Immature natural killer cell (primary cell): ENCODE measurements around the gene ULBP1. TPM values are rescaled to one million over a fixed set of nuclear protein-coding genes. Genes with fewer than 3 reads are reported as not detected.
"Not testable (repeated sequence)": the region's sequence is repeated elsewhere in the genome, so short reads cannot be mapped to it uniquely, and the experiment has no call there.

ENCODE experiments used
- DNase-seq, 3 donors: peaks; one replicate each; pipeline ENCODE4 v3.0.0; 2022; ENCODE audit warnings: mixed read lengths in 1 of 3
- H3K27ac Mint-ChIP-seq, 6 donors: one replicate each; pipeline ENCODE4 v1.8.0; 2020; ENCODE audit warnings: mixed read lengths in 6 of 6, mild to moderate bottlenecking in 5 of 6, inconsistent platforms in 4 of 6, moderate library complexity in 3 of 6
- H3K27me3 Mint-ChIP-seq, 3 donors: one replicate each; pipeline ENCODE4 v1.8.0; 2020 to 2021; ENCODE audit warnings: low read depth in 3 of 3, mild to moderate bottlenecking in 3 of 3, mixed read lengths in 3 of 3, moderate library complexity in 3 of 3, inconsistent platforms in 1 of 3
- H3K36me3 Mint-ChIP-seq, 3 donors: one replicate each; pipeline ENCODE4 v1.8.0; 2020; ENCODE audit warnings: mixed read lengths in 3 of 3, inconsistent platforms in 2 of 3, mild to moderate bottlenecking in 2 of 3
- H3K4me1 Mint-ChIP-seq, 2 donors: one replicate each; pipeline ENCODE4 v1.8.0; 2020; ENCODE audit warnings: inconsistent platforms in 2 of 2, mild to moderate bottlenecking in 2 of 2, mixed read lengths in 2 of 2, moderate library complexity in 1 of 2
- H3K4me3 Mint-ChIP-seq, 5 donors: one replicate each; pipeline ENCODE4 v1.8.0; 2020; ENCODE audit warnings: mild to moderate bottlenecking in 5 of 5, mixed read lengths in 5 of 5, inconsistent platforms in 3 of 5, moderate library complexity in 3 of 5
- H3K9me3 Mint-ChIP-seq, 6 donors: one replicate each; pipeline ENCODE4 v1.8.0; 2020; ENCODE audit warnings: mild to moderate bottlenecking in 6 of 6, mixed read lengths in 6 of 6, inconsistent platforms in 4 of 6, moderate library complexity in 3 of 6
- polyA plus RNA-seq, 3 donors: library from polyadenylated mRNA; unstranded; fragments of 300-500 nt; fragmentation: Illumina TruSeq; gene quantifications; one replicate each; pipeline ENCODE4 v1.2.3, GENCODE V29; 2021

ULBP1 gene
- polyA plus RNA-seq, 3 donors from 2014 or later = not detected

DNA sequence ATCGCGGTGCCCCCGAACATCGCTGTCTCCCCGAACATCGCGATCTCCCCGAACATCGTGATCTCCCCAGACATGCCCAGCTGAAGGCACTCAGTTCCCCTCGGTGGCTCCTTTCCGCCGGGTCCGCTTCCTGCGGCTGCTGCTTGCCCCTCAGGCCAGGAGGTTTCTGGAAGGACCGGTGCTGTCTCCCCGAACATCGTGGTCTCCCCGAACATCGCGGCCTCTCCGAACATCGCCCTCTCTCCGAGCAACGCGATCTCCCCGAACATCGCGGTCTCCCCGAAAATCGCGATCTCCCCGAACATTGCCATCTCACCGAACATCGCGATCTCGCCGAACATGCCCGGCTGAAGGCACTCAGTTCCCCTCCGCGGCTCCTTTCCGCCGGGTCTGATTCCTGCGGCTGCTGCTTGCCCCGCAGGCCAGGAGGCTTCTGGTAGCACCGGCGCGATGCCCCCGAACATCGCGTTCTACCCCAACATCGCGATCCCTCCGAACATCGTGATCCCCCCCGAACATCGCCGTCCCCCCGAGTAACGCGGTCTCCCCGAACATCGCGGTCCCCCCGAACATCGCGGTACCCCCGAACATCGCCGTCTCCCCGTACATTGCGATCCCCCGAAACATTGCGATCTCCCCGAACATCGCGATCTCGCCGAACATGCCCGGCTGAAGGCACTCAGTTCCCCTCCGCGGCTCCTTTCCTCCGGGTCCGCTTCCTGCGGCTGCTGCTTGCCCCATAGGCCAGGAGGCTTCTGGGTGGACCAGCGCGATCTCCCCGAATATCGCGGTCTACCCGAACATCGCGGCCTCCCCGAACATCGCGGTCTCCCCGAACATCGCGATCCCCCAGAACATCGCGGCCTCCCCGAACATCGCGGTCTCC, 808 bp downstream of the ULBP1 start:
- Mint-ChIP-seq H3K4me3 (peak overlapping the region; percentile 87 to 95 (median 92)), H3K4me1 (peaks cover 26 to 29% of the 10 kb centered on the region in 2 donors), H3K9me3 (peaks cover 0 to 2% (median 0%) of the 10 kb centered on the region in 6 donors), H3K36me3 (peaks cover 0 to 2% (median 0%) of the 10 kb centered on the region in 3 donors), H3K27ac (peak overlapping the region in 4 of 6 donors; percentile 67 to 85 (median 80)), H3K27me3 (peaks cover 28 to 67% (median 42%) of the 10 kb centered on the region in 3 donors)
- DNase-seq = peak in 1 of 3 donors; percentile 41

- H3K27ac Mint-ChIP-seq = peak overlapping the region in 1 of 6 donors; percentile 84
- H3K36me3 Mint-ChIP-seq = peaks cover 0 to 2% (median 0%) of the 10 kb centered on the region in 3 donors
- peak in 1 of 3 donors; percentile 28 for DNase-seq
- H3K4me3 Mint-ChIP-seq = peak overlapping the region; percentile 87 to 95 (median 92)
- H3K4me1 Mint-ChIP-seq = peaks cover 26 to 29% of the 10 kb centered on the region in 2 donors
- H3K9me3 Mint-ChIP-seq = peaks cover 0 to 2% (median 0%) of the 10 kb centered on the region in 6 donors
- peaks cover 27 to 59% (median 42%) of the 10 kb centered on the region in 3 donors for H3K27me3 Mint-ChIP-seq
These were observed 1.7 kb downstream of the ULBP1 start for GRCh38 chr6:149965194-149966020.

DNA sequence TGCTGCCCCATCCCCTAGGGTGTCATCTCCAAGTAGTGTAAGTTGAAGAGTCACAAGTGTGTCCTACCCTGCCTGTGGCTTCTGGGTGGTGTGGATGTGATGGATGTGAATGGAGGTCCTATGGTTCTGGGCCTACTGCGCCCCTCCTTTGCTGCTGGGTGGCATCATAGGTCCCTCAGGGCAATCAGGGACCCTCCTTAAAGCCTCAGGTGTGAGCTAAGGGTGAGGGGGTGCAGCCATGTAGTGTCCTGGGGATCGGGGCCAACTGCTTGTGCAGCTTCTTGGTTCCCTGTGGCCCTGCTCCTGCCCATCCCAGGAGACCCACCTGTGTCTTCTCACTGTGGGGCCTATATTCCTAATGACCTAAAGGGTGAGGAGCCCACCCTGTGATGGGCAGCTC, 2.6 kb downstream of the ULBP1 start:
- H3K27ac Mint-ChIP-seq, H3K36me3 Mint-ChIP-seq, H3K9me3 Mint-ChIP-seq, DNase-seq: not testable (repeated sequence)
- peaks cover 26 to 29% of the 10 kb centered on the region in 2 donors for H3K4me1 Mint-ChIP-seq
- H3K4me3 Mint-ChIP-seq = peak overlapping the region in 3 of 5 donors; percentile 51 to 95 (median 89)
- H3K27me3 Mint-ChIP-seq = peaks cover 27 to 53% (median 39%) of the 10 kb centered on the region in 3 donors

GRCh38 chr6:149967591-149967990, 3.8 kb downstream of the ULBP1 start:
- peaks cover 24 to 49% (median 37%) of the 10 kb centered on the region in 3 donors for H3K27me3 Mint-ChIP-seq
- no peak overlapping the region for H3K4me3 Mint-ChIP-seq
- peaks cover 26 to 29% of the 10 kb centered on the region in 2 donors for H3K4me1 Mint-ChIP-seq
- peaks cover 0 to 2% (median 0%) of the 10 kb centered on the region in 3 donors for H3K36me3 Mint-ChIP-seq
- peaks cover 0 to 2% (median 0%) of the 10 kb centered on the region in 6 donors for H3K9me3 Mint-ChIP-seq
- no peak for DNase-seq
- no peak overlapping the region for H3K27ac Mint-ChIP-seq

DNA sequence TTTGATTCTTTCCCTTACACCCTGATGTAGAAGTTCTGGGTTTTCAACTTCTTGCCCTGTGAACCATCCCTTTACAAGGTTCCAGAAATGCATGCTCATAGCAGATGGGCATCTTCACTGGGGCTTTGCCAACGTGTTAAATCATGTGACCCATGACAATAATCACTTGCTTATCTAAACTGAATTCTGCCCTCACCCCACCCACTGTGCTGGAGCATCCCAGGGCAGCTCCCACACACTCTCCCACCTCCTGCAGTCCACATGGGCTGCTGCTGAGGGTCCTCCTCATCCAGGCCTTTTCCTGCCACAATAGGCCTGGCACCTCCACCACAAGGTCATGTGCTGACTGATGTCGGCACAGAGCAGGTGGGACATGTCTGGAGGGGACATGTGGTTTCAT, 4.3 kb downstream of the ULBP1 start:
- peaks cover 25 to 28% of the 10 kb centered on the region in 2 donors for H3K4me1 Mint-ChIP-seq
- H3K4me3 Mint-ChIP-seq, H3K36me3 Mint-ChIP-seq, H3K27ac Mint-ChIP-seq, H3K9me3 Mint-ChIP-seq, DNase-seq: not testable (repeated sequence)
- peaks cover 25 to 49% (median 34%) of the 10 kb centered on the region in 3 donors for H3K27me3 Mint-ChIP-seq

- H3K9me3 Mint-ChIP-seq, H3K4me3 Mint-ChIP-seq, H3K36me3 Mint-ChIP-seq, DNase-seq, H3K27ac Mint-ChIP-seq: not testable (repeated sequence)
- H3K4me1 Mint-ChIP-seq = peaks cover 16 to 20% of the 10 kb centered on the region in 2 donors
- peaks cover 22 to 43% (median 27%) of the 10 kb centered on the region in 3 donors for H3K27me3 Mint-ChIP-seq
These were observed 5.2 kb downstream of the ULBP1 start for GRCh38 chr6:149968909-149969308.

DNA sequence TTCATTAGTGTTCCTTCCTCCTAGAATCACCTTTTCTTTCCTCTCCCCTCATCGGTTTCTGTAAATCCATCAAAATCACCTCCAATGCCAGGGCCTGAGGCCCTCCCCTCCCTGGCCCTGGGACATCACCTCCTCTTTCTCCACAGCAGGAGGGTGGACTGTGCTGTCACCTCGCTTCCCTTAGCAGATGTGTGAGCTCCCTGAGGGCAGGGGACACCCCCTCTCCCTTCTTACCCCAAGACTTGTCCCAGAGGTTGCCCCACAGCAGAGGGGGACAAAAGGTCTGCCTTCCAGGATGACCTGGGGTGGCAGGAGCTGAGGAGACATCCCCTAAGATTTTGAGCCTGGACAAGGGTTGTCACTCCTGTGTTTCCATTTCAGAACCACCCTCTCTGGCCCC, 5.9 kb downstream of the ULBP1 start:
- no peak overlapping the region for H3K4me3 Mint-ChIP-seq
- no peak for DNase-seq
- H3K27ac Mint-ChIP-seq = no peak overlapping the region
- no peaks in the 10 kb centered on the region for H3K9me3 Mint-ChIP-seq
- peaks cover 16 to 41% (median 22%) of the 10 kb centered on the region in 3 donors for H3K27me3 Mint-ChIP-seq
- H3K36me3 Mint-ChIP-seq = peaks cover 0 to under 1% (median 0%) of the 10 kb centered on the region in 3 donors
- peaks cover 9 to 14% of the 10 kb centered on the region in 2 donors for H3K4me1 Mint-ChIP-seq

GRCh38 chr6:149974394-149974793, 10.7 kb downstream of the ULBP1 start:
- not testable (repeated sequence) for H3K27ac Mint-ChIP-seq, H3K4me3 Mint-ChIP-seq, DNase-seq, H3K9me3 Mint-ChIP-seq, H3K36me3 Mint-ChIP-seq, H3K4me1 Mint-ChIP-seq
- H3K27me3 Mint-ChIP-seq = peaks cover 10 to 32% (median 13%) of the 10 kb centered on the region in 3 donors

- Mint-ChIP-seq H3K27me3 (peaks cover 10 to 32% (median 10%) of the 10 kb centered on the region in 3 donors), H3K36me3 (no peaks in the 10 kb centered on the region), H3K9me3 (no peaks in the 10 kb centered on the region), H3K27ac (no peak overlapping the region), H3K4me3 (no peak overlapping the region), H3K4me1 (no peaks in the 10 kb centered on the region)
- no peak for DNase-seq
These were observed 11.1 kb downstream of the ULBP1 start for GRCh38 chr6:149974825-149975224.

DNA sequence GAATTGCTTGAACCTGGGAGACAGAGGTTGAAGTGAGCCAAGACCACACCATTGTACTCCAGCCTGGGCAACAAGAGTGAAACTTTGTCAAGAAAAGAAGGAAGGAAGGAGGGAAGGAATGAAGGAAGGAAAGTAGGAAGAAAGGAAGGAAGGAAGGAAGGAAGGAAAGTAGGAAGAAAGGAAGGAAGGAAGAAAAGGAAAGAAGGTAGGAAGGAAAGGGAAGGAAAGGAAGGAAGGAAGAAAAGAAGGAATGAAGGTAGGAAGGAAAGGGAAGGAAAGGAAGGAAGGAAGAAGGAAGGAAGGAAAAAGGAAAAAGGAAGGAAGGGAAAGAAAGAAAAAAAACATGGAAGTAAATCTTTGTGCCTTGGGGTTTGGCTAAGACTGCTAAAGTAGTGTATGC, 11.7 kb downstream of the ULBP1 start:
- H3K4me3 Mint-ChIP-seq = no peak overlapping the region
- H3K9me3 Mint-ChIP-seq = no peaks in the 10 kb centered on the region
- no peaks in the 10 kb centered on the region for H3K4me1 Mint-ChIP-seq
- H3K27ac Mint-ChIP-seq = no peak overlapping the region
- peaks cover 12 to 32% (median 13%) of the 10 kb centered on the region in 3 donors for H3K27me3 Mint-ChIP-seq
- no peaks in the 10 kb centered on the region for H3K36me3 Mint-ChIP-seq
- no peak for DNase-seq

GRCh38 chr6:149977221-149977620, 13.5 kb downstream of the ULBP1 start:
- Mint-ChIP-seq H3K9me3 (no peaks in the 10 kb centered on the region), H3K4me3 (no peak overlapping the region), H3K27ac (no peak overlapping the region), H3K27me3 (peaks cover 11 to 38% (median 14%) of the 10 kb centered on the region in 3 donors), H3K36me3 (no peaks in the 10 kb centered on the region), H3K4me1 (peaks cover 0 to 7% of the 10 kb centered on the region in 2 donors)
- DNase-seq = no peak

DNA sequence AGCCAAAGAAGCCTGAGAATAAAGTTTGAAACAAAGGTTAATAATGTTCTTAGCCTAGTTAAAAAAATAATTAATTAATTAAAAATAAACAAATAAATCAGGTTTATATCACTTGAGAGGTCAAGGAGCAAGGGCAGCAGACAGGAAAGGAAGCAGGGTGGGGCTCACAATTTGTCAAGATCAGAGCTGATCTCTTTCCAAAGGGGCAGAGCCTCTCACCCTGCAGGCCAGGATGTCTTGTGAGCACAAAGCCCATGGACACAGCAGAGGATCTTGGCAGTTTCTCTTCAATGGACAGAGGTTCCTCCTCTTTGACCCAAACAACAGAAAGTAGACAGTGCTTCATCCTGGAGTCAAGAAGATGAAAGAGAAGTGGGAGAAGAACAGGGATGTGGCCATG, 14.9 kb downstream of the ULBP1 start:
- H3K4me1 Mint-ChIP-seq = peaks cover 0 to 7% of the 10 kb centered on the region in 2 donors
- no peaks in the 10 kb centered on the region for H3K36me3 Mint-ChIP-seq
- no peak for DNase-seq
- H3K27ac Mint-ChIP-seq = no peak overlapping the region
- no peaks in the 10 kb centered on the region for H3K9me3 Mint-ChIP-seq
- peaks cover 12 to 39% (median 15%) of the 10 kb centered on the region in 3 donors for H3K27me3 Mint-ChIP-seq
- H3K4me3 Mint-ChIP-seq = no peak overlapping the region

- H3K36me3 Mint-ChIP-seq = no peaks in the 10 kb centered on the region
- H3K27me3 Mint-ChIP-seq = peaks cover 11 to 34% (median 15%) of the 10 kb centered on the region in 3 donors
- no peaks in the 10 kb centered on the region for H3K9me3 Mint-ChIP-seq
- H3K4me1 Mint-ChIP-seq = peaks cover 0 to 7% of the 10 kb centered on the region in 2 donors
- DNase-seq = no peak
- H3K27ac Mint-ChIP-seq = no peak overlapping the region
- no peak overlapping the region for H3K4me3 Mint-ChIP-seq
These were observed 15.6 kb downstream of the ULBP1 start for GRCh38 chr6:149979293-149979692.
